GM18519 (cell line): ENCODE results near the gene GRAMD2A.
"Not testable (repeated sequence)": the region's sequence is repeated elsewhere in the genome, so short reads cannot be mapped to it uniquely, and the experiment has no call there.

ENCODE experiments used
- ATAC-seq: cut with Tn5 transposase; IDR thresholded peaks from one replicate; pipeline ENCODE4 v1.9.1; 2021; ENCODE audit warnings: mild to moderate bottlenecking, moderate library complexity; ENCODE audit not compliant: unreplicated experiment, low FRiP score

Gene GRAMD2A

DNA sequence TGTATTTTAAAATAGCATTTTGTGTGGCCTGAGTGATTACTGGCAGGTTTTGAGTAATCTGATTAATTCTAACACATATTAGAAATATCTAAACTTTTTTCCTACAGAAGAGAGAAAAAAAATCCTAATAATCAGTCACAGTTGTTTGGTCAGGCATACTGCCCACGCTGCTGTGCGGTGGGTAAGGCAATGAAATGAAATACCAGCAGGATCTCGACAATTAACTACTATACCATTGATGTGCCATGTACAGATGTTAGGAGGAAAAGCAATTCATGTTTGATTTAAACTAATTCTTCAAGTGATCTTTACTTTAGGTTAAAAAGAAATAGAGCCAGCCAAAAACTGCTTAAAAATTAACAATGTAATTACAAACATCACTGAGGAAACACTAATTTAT is 5.2 kb downstream of the GRAMD2A start:
- ATAC-seq = no peak

DNA sequence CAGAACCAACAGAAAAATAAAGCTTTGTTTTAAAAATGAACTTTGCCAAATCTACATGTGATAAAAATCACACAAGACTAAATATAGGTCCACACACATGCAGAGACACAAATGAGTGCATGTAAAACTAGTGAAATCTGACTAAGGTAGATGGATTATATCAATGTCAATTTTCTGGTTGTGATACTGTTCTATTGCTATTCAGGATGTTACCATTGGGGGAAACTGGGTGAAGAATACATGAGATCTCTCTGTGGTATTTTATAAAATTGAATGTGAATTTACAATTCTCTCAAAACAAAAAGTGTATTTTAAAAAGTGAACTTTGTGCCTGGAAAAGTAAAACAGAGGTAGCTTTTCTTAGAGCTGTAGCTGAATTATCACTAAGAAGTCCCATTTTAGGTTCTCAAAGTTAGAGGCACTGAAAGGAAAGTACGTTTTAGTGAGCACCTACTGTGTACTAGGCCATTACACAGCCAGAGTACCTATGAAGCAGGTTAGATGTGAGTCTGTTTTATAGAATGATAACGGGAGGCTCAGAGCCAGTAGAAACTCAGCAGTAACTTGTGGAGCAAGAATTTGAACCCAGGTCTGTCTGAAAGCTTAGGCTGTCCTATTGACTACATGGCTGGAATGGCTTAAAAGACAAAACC is 8.2 kb downstream of the GRAMD2A start:
- no peak for ATAC-seq

DNA sequence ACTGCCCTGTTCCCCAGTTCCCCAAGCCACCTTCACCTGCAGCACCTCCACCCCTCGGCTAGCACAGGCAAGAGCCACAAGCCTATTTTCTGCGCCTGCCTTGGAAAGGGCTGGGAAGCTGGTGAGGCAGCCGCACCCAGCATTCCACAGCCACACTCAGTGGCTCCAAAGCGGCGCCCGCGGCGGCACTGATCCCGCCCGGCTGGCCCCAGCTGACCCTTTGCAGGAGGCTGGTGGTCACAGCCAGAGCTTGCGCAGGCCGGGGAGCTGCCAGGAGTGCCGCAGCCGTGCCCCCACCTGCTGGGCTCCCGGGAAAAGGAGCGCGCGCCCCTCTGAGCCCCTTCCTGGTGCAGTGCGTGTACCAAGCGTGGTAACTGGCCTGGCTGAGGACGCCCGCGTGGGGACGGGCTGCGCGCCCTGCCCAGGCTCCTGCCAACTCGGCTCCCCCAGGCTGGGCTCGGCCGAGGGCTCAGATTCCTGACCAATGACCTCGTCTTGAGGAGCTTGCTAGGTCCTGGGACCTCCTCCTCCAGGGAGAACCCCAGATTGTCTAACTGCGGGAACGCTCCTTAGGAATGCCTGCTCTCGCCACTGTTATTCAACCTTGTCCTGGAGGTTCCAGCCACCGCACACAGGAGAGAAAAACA is 13.3 kb downstream of the GRAMD2A start:
- no peak for ATAC-seq

DNA sequence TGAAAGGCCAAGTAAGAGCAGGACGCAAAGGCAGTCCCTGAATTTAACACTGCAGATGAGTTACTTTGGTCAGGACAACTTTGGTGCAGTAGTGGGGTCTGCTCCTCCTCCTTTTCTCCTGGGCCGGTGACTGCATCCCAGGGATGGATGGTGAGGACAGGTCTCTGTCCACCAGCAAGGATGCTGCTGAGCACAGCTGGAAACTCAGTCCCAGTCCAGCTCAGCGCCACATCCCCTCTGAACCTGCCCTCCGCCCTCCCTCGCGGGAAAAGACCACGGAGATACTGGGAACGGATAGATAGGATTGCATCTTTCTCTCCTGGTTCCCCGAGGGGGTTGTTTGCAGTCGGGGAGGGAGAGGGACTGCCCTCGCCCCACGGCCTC is 13.8 kb downstream of the GRAMD2A start:
- ATAC-seq = no peak

DNA sequence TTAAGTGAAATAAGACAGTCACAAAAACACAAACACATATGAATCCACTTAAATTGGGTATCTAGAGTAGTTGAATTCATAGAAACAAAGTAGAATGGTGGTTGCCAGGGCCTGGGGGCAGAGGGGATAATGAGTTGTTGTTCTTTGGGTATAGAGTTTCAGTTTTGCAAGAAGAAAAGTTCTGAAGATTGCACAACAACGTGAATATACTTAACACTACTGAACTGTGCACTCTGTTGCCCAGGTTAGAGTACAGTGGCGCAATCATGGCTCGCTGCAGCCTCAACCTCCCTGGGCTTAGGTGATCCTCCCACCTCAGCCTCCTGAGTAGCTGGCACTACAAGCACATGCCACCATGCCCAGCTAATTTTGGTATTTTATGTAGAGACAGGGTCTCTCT is 14.9 kb downstream of the GRAMD2A start:
- no peak for ATAC-seq

DNA sequence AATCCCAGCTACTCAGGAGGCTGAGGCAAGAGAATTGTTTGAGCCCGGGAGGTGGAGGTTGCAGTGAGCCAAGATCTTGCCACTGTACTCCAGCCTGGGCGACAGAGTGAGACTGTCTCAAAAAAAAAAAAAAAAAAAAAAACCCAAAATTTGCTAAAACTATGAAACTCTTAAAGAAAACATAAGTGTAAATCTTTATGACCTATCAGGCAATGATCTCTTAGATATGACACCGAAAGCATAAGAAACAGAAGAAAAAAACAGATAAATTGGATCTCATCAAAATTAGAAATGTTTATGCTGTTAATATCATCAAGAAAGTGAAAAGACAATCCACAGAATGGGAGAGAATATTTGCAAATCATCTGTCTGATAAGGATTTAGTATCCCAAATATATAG is 15.3 kb downstream of the GRAMD2A start:
- ATAC-seq = no peak

DNA sequence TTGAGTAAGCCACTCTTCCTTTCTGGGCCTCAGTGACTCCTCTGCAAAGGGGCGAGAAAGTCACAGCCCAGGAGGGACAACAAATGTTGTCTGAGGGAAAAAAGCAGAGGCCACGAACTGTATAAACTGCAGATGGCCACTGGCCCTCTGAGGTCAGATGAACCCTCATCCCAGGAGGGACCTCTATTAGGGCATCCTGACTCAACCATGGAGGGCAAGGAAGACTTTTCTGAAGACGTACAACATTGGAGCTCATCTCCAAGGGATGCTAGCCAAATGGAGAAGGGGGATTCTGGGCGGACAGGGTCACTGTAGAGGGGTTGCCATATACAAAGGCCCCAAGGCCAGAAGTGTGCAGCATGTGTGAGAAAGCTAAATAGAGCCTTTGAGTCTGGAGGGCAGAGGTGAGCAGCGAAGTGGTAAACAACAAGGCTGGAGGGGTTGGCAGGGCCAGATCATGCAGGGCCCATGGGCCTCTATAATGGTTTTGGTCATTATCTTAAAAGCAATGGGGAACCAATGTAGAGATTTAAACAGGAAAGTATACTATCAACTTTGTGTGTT is 16.7 kb downstream of the GRAMD2A start:
- ATAC-seq = no peak

DNA sequence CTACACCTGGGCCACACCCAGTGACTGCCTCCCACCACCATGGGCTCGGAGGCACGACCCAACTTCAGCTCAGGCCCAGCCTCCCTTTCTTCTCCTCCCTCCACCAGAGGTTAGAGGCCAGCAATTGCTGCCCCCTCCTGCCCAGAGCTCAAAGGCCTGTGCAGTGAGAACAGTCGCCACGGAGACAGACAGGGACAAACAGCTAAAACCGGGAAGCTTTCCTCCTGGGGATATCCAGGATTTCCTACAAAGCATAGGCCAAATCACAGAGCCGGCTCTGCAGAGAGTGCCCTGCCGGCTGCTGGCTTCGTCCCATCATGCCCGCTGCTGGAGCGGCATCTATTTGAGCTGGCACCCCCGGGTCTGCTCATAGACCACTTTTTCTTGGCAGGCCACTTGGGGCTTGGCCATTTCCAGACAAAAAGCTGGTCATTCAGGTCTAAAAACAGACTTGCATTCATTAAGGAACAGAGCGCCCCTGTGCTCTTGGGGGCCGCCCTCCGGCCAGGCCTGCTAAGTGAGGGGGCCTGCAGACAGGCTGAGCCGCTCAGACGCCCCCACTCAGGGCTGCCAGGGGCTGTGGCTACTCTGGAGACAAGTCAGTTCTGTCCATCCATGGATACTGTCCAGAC is 17.5 kb downstream of the GRAMD2A start:
- ATAC-seq = no peak

DNA sequence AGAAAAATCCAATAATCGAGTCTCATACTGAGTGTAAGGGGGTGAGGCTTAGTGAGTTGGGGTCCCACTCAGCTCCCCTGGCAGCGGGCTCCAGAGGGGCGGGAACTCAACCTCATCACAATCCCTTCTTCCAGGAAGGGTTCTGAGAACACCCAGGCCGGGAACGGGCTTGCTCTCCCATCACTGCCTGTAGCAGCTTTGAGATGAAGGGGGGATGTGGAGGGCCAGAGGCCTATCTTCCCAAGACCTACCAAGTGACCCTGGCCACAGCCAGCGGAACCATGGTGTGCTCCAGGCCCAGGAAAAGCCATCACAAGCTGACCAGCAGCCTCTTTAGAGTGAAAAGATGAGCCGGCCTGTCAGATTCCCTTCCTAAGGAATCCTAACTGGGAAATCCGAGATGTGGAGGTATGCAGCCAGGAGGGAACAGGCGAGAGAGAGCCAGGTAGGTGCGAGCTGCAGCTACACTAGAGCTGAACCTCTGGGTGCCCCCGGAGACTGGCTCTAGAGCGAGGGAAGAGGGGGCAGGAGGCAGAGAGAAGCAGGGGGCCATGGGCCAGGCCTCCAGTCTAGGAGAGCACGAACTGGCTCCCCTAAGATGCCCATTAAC is 18.5 kb downstream of the GRAMD2A start:
- ATAC-seq = no peak

DNA sequence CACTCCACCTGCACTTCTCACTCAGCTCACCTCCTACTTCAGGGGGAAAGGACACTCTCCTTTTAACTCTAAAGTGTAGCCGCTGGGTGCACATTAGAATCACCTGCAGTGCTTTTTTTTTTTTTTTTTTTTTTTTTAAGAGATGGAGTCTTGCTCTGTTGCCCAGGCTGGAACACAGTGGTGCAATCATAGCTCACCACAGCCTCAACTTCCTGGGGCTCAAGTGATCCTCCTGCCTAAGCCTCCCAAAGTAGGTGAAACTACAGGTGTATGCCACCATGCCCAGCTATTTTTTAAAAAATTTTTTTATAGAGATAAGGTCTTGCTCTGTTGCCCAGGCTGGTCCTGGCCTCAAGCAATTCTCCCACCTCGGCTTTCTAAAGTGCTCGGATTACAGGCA is 20.8 kb downstream of the GRAMD2A start:
- no peak for ATAC-seq

DNA sequence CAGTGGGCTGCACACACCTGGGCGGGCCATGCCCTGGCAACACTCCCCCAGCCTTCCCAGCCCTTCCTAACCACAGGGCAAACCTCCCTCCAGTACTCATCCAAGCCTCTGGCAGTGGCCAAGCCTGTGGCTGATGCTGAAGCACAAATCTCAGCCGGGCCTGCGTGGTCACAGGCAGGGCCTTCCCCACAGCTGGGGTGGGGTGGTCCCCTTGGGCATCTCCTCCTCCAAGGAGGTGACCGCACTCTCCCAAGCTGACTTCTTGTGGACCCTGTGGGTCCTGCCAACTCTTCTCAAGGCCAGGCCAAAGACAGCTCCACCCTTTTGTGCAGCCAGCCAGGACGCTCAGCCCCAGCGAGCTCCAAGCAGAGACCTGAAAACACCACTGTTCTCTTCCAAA is 21.4 kb downstream of the GRAMD2A start:
- no peak for ATAC-seq

DNA sequence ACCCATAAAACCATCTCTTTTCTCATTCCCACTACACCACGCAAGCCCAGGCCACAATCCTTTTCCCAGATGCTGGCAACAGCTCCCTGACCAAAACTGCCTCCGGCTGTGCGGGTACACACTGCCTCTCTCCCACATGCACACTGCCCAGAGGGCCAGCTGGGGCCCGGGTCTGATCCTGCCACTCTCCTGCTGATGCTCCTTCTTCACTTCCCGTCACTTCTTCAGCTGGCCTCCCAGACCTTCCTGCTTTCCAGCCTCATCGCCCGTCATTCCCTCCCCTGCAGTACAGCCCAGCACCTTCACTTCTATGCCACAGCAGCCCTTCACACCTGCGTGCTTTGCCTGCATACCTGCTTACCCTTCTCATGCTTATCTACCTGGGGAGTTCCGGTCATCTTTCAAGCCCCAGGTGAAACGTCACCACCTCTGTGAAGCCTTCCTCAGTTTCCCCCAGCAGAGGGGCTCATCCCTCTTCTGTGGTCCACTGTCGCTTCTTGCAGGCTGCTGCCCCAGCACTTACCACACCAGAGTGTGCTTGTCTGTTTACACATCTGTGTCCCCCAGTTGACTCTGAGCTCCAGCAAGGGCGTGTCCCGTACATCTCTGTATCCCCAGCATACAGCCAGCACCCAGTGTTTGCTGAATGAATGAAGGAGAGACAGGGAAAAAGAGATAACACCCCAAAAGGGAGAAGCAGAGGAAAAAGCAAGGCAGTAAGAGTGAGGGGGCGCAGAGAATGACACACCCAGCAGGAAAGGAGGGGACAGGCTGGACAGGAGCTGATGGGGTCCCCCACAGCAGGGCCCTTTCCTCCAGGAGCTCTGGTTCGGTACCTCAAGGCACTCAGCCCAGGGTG is 22.2 kb downstream of the GRAMD2A start:
- ATAC-seq = no peak

DNA sequence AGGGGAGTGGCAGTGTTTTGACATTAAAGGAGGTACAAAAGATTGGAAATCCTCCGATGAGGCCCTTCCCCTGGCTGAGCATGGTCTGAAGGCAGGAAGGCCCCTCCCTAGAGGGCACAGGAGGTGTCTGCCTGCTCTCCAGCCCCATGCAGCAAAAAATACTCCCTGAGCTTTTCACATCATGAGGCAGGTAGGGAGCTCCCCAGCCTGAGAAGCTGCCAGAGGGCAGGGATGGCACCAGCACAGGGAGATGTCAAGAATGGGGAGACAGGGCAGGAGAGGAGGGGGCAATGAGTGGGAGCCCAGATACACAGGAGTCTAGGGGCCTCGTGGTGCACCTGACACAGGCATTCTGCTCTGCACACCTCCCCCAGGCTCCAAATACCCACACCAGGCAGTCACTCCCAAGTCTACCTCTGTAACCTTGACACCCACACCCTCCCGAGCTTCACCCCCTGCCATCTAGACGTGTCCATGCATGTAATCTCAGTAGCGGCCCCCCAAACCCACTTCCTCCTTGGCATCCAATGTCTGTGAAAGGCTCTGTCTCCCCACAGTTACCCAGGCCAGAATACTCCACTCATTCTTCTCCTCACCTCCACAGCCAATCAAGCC is 22.9 kb downstream of the GRAMD2A start:
- no peak for ATAC-seq

DNA sequence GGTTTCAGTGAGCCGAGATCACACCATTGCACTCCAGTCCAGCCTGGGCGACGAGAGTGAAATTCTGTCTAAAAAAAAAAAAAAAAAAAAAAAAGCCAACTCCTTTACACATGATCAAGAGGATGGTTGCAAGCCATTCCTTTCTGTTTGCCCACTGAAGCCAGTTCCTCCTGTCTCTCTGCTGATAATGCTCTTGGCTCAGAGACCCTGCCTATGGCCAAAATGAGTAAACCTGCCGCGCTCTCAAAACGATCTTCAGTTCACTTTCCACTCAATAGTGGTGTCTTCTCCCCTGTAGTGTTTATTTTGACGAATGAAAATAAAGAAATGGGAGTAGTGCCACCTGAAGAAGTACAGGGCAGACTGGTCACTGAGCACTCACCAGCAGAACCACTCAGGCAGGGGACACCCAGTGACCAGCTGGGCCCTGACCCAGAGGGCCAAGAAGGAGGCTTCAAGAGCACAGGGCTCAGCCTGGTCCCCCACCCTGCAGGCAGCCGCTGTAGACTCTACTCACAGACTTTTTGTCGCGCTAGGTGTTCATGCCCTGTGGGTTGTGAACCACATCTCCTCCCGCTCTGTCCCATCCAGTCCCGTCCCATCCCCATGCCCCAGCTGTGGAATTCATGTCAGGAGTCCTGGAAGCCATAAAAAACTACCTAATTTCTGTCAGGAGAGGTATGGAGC is 23.6 kb downstream of the GRAMD2A start:
- no peak for ATAC-seq

DNA sequence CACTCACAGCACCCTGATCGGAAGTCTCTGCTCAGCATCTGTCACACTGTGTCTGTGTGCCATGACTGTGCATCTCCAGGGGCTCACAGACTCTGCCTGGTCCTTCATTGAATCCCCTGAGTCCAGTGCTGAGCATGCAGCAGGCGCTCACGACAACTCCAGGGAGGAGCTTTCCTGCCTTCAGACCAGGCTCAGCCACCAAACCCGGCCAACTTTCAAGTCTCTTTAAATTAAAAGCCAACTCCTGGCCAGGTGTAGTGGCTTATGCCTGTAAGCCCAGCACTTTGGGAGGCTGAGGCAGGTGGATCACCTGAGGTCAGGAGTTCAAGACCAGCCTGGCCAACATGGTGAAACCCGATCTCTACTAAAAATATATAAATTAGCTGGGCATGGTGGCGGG is 24.2 kb downstream of the GRAMD2A start:
- no peak for ATAC-seq

DNA sequence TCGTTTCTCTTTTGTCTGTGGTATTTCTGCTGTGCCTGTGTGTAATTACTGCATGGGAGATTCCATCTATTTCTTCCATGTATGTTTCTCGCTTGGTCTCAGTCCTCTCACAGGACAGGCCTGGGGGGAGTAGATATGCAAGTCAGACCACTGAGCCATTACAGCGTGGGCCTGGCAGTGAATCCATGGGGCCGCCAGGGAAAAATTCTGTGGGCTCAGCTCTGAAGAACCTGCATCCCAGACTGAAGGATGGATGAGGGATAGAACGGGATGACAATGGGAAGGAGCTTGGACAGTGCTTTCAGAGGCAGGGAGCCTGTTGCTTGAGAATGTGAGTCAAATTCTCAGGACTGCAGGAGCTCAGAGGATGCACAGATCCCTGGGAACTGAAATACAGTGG is 24.8 kb downstream of the GRAMD2A start:
- ATAC-seq = no peak

DNA sequence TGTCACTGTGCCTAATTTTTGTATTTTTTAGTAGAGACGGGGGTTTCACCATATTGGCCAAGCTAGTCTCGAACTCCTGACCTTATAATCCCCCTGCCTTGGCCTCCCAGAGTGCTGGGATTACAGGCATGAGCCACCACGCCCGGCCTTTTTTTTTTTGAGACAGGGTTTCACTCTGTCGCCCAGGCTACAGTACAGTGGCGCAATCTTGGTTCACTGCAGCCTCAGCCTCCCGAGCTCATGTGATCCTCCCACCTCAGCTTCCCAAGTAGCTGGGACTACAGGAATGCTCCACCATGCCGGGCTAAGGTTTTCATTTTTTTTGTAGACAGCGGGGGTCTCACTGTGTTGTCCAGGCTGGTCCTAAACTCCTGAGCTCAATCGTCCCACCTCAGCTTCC is 25.6 kb downstream of the GRAMD2A start:
- ATAC-seq = not testable (repeated sequence)

DNA sequence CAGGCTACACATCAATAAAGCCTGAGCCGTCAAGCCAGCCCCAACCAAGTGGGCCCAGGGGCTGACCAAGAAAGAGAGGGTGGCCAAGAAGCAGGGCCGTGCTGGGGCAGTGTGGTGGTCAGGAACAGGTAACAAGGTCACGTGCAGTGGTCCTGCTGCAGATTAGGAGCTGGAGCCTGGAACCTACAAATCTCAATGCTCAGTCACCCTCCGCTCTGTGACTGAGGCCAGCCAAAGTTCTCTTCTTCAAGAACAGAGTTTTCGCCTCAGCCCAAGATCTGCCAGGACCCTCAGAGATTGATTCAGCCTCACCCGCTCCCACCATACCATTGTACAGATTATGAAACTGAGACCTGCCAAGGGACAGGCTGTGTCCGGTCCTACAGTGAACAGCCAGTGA is 26.9 kb downstream of the GRAMD2A start:
- no peak for ATAC-seq

DNA sequence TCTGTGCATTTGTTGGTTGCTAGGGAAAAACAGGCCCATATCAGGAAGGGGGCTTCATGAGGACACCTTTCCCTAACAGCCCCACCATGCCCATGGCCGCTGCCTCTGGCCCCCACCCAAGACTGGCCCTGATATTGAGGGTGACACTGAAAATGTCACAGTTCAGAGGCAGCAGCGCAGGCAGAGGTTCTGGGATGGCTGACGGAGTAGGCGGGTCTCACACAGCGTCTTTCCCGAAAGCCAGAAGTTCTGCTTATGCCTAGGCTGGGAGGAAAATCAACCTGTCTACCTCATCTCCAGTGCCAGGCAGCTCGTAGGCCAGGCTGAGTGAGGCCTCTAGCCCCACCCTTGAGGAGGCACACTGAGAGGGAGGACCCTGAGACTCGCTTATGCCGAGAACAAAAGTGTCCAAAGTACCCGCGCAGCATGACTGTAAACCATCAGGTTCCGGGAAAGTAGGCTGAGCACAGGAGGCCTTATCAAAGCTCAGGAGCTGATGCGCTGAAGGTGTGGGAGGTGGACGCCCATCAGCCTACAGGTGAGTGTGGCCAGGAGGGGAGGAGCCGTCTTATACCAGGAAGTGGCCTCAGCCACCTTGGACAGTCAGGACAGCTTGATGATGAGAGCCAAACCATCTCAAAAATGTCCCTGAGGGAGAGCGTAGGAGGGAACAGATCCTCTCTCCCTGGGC is 27.5 kb downstream of the GRAMD2A start:
- ATAC-seq = no peak
